Measurements from ENCODE around the gene NDUFA11. TPM values are rescaled to one million over a fixed set of nuclear protein-coding genes. Genes with fewer than 3 reads are reported as not detected.

The NDUFA11 gene
- total and polyA plus RNA-seq, 2 donors (not counting 1 experiment from before 2014, with no cell fraction given), result 115 to 276 TPM

DNA sequence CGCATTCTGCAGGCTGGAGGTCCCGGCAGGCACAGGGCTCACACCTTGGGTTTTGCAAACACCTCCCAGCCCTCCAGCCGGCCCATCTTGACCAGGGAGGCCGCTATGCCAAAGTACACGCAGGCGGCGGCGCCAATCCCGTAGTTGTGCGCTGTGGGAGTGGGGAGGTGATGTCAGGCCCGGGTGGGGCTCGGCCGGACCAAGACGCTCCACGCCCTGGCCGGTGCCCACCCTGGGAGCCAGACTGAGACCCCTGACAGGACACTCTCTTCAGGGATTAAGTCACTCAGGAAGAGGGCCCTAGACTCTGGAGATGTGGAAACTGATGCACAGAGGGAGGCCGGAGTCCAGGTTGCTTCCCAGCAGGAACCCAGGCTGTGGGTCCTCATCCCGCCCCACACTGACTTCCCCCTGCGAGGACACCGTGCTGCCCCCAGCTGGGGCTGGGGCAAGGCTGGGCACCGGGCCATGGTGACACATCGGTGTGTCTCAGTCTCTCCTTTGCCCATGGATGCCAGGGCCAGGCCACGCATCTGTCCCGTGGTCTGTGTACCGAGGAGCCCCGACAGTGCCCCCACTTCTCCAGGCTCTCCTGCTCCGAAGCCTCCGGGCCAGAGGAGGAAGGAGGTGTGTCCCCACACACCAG, 8.8 kb downstream of the NDUFA11 start:
- Histone ChIP-seq H2AFZ (ENCODE audit: insufficient read depth, low read depth, low read length, poor library complexity, severe bottlenecking) (no peak overlapping the region), H3K4me3 (ENCODE audit: control extremely low read depth in 1 of 5, extremely low read depth in 1 of 5, insufficient read depth in 1 of 5, low read depth in 2 of 5, low read length in 4 of 5) (no peak overlapping the region), H4K20me1 (ENCODE audit: control insufficient read depth, insufficient read depth, low read length, poor library complexity, severe bottlenecking) (peaks cover 38% of the 10 kb centered on the region), H3K4me1 (ENCODE audit: control insufficient read depth in 2 of 2, insufficient read depth in 2 of 2, low read length in 2 of 2) (peaks cover 0 to 4% of the 10 kb centered on the region in 2 donors), H3K4me2 (replicated peaks; ENCODE audit: low read depth, low read length, poor library complexity, severe bottlenecking) (no peak overlapping the region), H3K36me3 (replicated peaks in 1 of 2; ENCODE audit: control extremely low read depth in 1 of 2, control insufficient read depth in 1 of 2, extremely low read depth in 1 of 2, insufficient read depth in 2 of 2, low read length in 1 of 2) (peaks cover 0 to 9% of the 10 kb centered on the region in 2 experiments), H3K27ac (ENCODE audit: low read length in 2 of 2) (no peak overlapping the region), H3K9ac (ENCODE audit: low read length) (no peak overlapping the region), H3K9me3 (ENCODE audit: control extremely low read depth in 1 of 3, control insufficient read depth in 2 of 3, insufficient read depth in 1 of 3, low read length in 2 of 3) (peaks cover 0 to 12% (median 0%) of the 10 kb centered on the region in 3 donors), H3K79me2 (ENCODE audit: control insufficient read depth, insufficient read depth, low read length) (peaks cover 9% of the 10 kb centered on the region), H3K27me3 (replicated peaks in 1 of 4; ENCODE audit: control extremely low read depth in 1 of 4, control insufficient read depth in 3 of 4, insufficient read depth in 4 of 4, low read length in 3 of 4) (peaks cover 0 to 21% (median 3%) of the 10 kb centered on the region in 4 experiments)
- intact Hi-C loops (cut with micrococcal nuclease), result no loop called here
- Mint-ChIP-seq H3K27ac (no peak overlapping the region), H3K4me3 (no peak overlapping the region), H3K4me1 (no peaks in the 10 kb centered on the region), H3K9me3 (ENCODE audit: insufficient read depth) (no peaks in the 10 kb centered on the region), H3K27me3 (no peaks in the 10 kb centered on the region)
- CTCF ChIA-PET, result no interaction called here
- DNase-seq, result no peak
- WGBS (ENCODE audit: insufficient coverage), result 92% methylated on average over 21 of the region's 28 CpGs
- POLR2A ChIA-PET, result no interaction called here
- ATAC-seq (ENCODE audit: low read depth), result no peak
- TF ChIP-seq, protein P1, sequence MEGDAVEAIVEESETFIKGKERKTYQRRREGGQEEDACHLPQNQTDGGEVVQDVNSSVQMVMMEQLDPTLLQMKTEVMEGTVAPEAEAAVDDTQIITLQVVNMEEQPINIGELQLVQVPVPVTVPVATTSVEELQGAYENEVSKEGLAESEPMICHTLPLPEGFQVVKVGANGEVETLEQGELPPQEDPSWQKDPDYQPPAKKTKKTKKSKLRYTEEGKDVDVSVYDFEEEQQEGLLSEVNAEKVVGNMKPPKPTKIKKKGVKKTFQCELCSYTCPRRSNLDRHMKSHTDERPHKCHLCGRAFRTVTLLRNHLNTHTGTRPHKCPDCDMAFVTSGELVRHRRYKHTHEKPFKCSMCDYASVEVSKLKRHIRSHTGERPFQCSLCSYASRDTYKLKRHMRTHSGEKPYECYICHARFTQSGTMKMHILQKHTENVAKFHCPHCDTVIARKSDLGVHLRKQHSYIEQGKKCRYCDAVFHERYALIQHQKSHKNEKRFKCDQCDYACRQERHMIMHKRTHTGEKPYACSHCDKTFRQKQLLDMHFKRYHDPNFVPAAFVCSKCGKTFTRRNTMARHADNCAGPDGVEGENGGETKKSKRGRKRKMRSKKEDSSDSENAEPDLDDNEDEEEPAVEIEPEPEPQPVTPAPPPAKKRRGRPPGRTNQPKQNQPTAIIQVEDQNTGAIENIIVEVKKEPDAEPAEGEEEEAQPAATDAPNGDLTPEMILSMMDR (IDR thresholded peaks at IDR 0.05), result no peak
- no peak for TF ChIP-seq EZH2 (IDR thresholded peaks at IDR 0.05; ENCODE audit: borderline replicate concordance, insufficient read depth, low read depth, low read length, poor library complexity, severe bottlenecking)

DNA sequence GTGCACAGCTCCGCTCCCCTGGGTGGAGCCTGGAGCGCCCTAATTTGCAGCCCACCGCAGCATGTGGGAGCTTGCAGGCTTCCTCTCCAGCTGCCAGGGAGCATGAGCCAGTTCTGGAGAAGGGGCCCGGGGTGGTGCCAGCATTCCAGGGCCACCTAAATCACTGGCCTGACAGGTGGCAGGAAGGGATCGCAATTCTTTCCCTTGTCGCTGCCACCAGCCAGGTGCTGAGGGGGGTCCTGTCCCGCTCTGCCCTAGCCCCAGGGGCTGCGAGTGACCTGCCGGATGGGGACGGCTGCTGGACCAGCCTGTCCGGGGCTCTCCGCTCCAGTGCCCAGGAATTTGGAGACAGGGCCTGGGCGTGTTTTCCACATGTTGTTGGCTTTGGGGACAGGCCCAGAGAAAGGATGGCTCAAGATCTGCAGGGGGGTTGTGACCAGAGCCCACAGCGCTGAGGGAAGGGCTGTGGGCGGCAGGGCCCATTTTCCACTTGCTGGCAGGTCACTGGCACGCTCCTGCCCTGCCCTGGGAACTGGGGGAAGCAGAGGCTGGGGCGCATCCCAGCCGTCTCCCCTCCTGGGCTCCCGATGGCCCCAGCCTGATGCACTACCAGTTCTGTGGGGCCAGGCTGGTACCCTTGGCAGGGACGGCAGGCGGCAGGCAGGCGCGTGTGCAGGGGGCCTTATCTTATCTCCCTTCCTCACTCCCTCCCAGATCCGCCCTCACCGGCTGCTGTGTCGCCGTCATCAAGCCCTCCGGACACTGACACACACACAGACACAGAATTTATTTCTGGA, 9.5 kb downstream of the NDUFA11 start:
- intact Hi-C loops (cut with micrococcal nuclease), result no loop called here
- H3K4me1 Mint-ChIP-seq, result no peaks in the 10 kb centered on the region
- H3K27me3 Mint-ChIP-seq, result peaks cover 6% of the 10 kb centered on the region
- no peak overlapping the region for H3K27ac Mint-ChIP-seq
- Histone ChIP-seq H3K27ac (ENCODE audit: low read length in 2 of 2) (no peak overlapping the region), H3K4me1 (ENCODE audit: control insufficient read depth in 2 of 2, insufficient read depth in 2 of 2, low read length in 2 of 2) (peaks cover 0 to 4% of the 10 kb centered on the region in 2 donors), H3K36me3 (replicated peaks in 1 of 2; ENCODE audit: control extremely low read depth in 1 of 2, control insufficient read depth in 1 of 2, extremely low read depth in 1 of 2, insufficient read depth in 2 of 2, low read length in 1 of 2) (peaks cover 0 to 9% of the 10 kb centered on the region in 2 experiments), H3K9ac (ENCODE audit: low read length) (no peak overlapping the region), H2AFZ (ENCODE audit: insufficient read depth, low read depth, low read length, poor library complexity, severe bottlenecking) (no peak overlapping the region), H3K4me2 (replicated peaks; ENCODE audit: low read depth, low read length, poor library complexity, severe bottlenecking) (no peak overlapping the region), H3K79me2 (ENCODE audit: control insufficient read depth, insufficient read depth, low read length) (peaks cover 6% of the 10 kb centered on the region), H3K4me3 (ENCODE audit: control extremely low read depth in 1 of 5, extremely low read depth in 1 of 5, insufficient read depth in 1 of 5, low read depth in 2 of 5, low read length in 4 of 5) (no peak overlapping the region), H3K27me3 (replicated peaks in 1 of 4; ENCODE audit: control extremely low read depth in 1 of 4, control insufficient read depth in 3 of 4, insufficient read depth in 4 of 4, low read length in 3 of 4) (peaks cover 0 to 24% (median 3%) of the 10 kb centered on the region in 4 experiments), H3K9me3 (ENCODE audit: control extremely low read depth in 1 of 3, control insufficient read depth in 2 of 3, insufficient read depth in 1 of 3, low read length in 2 of 3) (peaks cover 0 to 12% (median 0%) of the 10 kb centered on the region in 3 donors), H4K20me1 (ENCODE audit: control insufficient read depth, insufficient read depth, low read length, poor library complexity, severe bottlenecking) (peaks cover 33% of the 10 kb centered on the region)
- ChIA-PET CTCF (no interaction called here), POLR2A (no interaction called here)
- DNase-seq (no peak), ATAC-seq (ENCODE audit: low read depth) (no peak)
- no peak for TF ChIP-seq EZH2 (IDR thresholded peaks at IDR 0.05; ENCODE audit: borderline replicate concordance, insufficient read depth, low read depth, low read length, poor library complexity, severe bottlenecking)
- TF ChIP-seq, protein P1 (IDR thresholded peaks at IDR 0.05), result no peak
- no peaks in the 10 kb centered on the region for H3K9me3 Mint-ChIP-seq (ENCODE audit: insufficient read depth)
- 80% methylated on average over 27 of the region's 28 CpGs for WGBS (ENCODE audit: insufficient coverage)
- no peak overlapping the region for H3K4me3 Mint-ChIP-seq

Data from B cell (primary cell).